ENCODE measurements around the gene PDLIM5.
"Not testable (repeated sequence)": the region's sequence is repeated elsewhere in the genome, so short reads cannot be mapped to it uniquely, and the experiment has no call there.

Gene PDLIM5

GRCh38 chr4:94466923-94467322 lies 15.2 kb downstream of the PDLIM5 start:
- DNase-seq: no peak

GRCh38 chr4:94468093-94468769 lies 16.5 kb downstream of the PDLIM5 start:
- no peak for DNase-seq

- no peak for DNase-seq
These were observed 17.6 kb downstream of the PDLIM5 start for GRCh38 chr4:94469221-94469784.

- DNase-seq: no peak
These were observed 18.4 kb downstream of the PDLIM5 start for GRCh38 chr4:94470132-94470531.

- not testable (repeated sequence) for DNase-seq
These were observed 19.0 kb downstream of the PDLIM5 start for GRCh38 chr4:94470782-94471181.

GRCh38 chr4:94472056-94472826 lies 20.5 kb downstream of the PDLIM5 start:
- DNase-seq: no peak

- no peak for DNase-seq
These were observed 23.3 kb downstream of the PDLIM5 start for GRCh38 chr4:94475050-94475449.

- no peak for DNase-seq
These were observed 24.1 kb downstream of the PDLIM5 start for GRCh38 chr4:94475794-94476193.

- DNase-seq: no peak
These were observed 25.5 kb downstream of the PDLIM5 start for GRCh38 chr4:94477227-94477626.

GRCh38 chr4:94478805-94479204 lies 27.1 kb downstream of the PDLIM5 start:
- DNase-seq: not testable (repeated sequence)

- no peak for DNase-seq
These were observed 27.8 kb downstream of the PDLIM5 start for GRCh38 chr4:94479358-94480141.

- no peak for DNase-seq
These were observed 28.7 kb downstream of the PDLIM5 start for GRCh38 chr4:94480362-94480951.

- no peak for DNase-seq
These were observed 32.2 kb downstream of the PDLIM5 start for GRCh38 chr4:94483895-94484294.

GRCh38 chr4:94484818-94485217 lies 33.1 kb downstream of the PDLIM5 start:
- DNase-seq: no peak

- no peak for DNase-seq
These were observed 34.6 kb downstream of the PDLIM5 start for GRCh38 chr4:94486372-94486801.

GRCh38 chr4:94488670-94489069 lies 36.9 kb downstream of the PDLIM5 start:
- DNase-seq: no peak

- DNase-seq: no peak
These were observed 37.4 kb downstream of the PDLIM5 start for GRCh38 chr4:94489098-94489497.

- no peak for DNase-seq
These were observed 38.7 kb downstream of the PDLIM5 start for GRCh38 chr4:94490437-94490836.

- no peak for DNase-seq
These were observed 39.6 kb downstream of the PDLIM5 start for GRCh38 chr4:94491322-94491721.

GRCh38 chr4:94495408-94495807 lies 43.7 kb downstream of the PDLIM5 start:
- no peak for DNase-seq

- DNase-seq: no peak
These were observed 45.9 kb downstream of the PDLIM5 start for GRCh38 chr4:94497690-94498089.

- DNase-seq: no peak
These were observed 46.8 kb downstream of the PDLIM5 start for GRCh38 chr4:94498502-94498901.

- DNase-seq: no peak
These were observed 48.9 kb downstream of the PDLIM5 start for GRCh38 chr4:94500685-94501084.

Measured in activated T-cell treated with anti-CD3 and anti-CD28 coated beads, Interleukin-2, amount 50 U/mL, for 1 hour (primary cell).